H9 (cell line): ENCODE data around the gene CEP63. TPM values are rescaled to one million over a fixed set of nuclear protein-coding genes. Genes with fewer than 3 reads are reported as not detected.

Experiments used
- DNase-seq: peaks from one replicate; pipeline ENCODE4 v3.0.0-alpha.2; 2017
- H2AFZ ChIP-seq: one replicate; pipeline ENCODE4 v1.6.1; 2013; ENCODE audit warnings: mild to moderate bottlenecking, low read length, control low read depth, moderate library complexity
- H2AK5ac ChIP-seq: 2 replicates; pipeline ENCODE4 v1.6.1; 2013; ENCODE audit warnings: low read length, control low read depth, mixed read lengths; ENCODE audit not compliant: insufficient read length
- H2BK120ac ChIP-seq: one replicate; pipeline ENCODE4 v1.6.1; 2013; ENCODE audit warnings: low read depth, mild to moderate bottlenecking, low read length, control low read depth, inconsistent platforms; ENCODE audit not compliant: poor library complexity, severe bottlenecking
- H2BK12ac ChIP-seq: 2 replicates; pipeline ENCODE4 v1.6.1; 2013; ENCODE audit warnings: low read length, control low read depth, mixed read lengths, low read depth; ENCODE audit not compliant: insufficient read length
- H2BK15ac ChIP-seq: 2 replicates; pipeline ENCODE4 v1.6.1; 2013; ENCODE audit warnings: low read depth, low read length, control low read depth
- H2BK20ac ChIP-seq: one replicate; pipeline ENCODE4 v1.6.1; 2013; ENCODE audit warnings: low read depth, mild to moderate bottlenecking, low read length, control low read depth, inconsistent platforms; ENCODE audit not compliant: poor library complexity, severe bottlenecking
- H2BK5ac ChIP-seq: 2 replicates; pipeline ENCODE4 v1.6.1; 2013; ENCODE audit warnings: low read length, control low read depth, mixed read lengths; ENCODE audit not compliant: insufficient read length
- H3K14ac ChIP-seq: 2 replicates; pipeline ENCODE4 v1.6.1; 2013; ENCODE audit warnings: low read length, control low read depth; ENCODE audit not compliant: insufficient read depth
- H3K18ac ChIP-seq: 2 replicates; pipeline ENCODE4 v1.6.1; 2013; ENCODE audit warnings: low read depth, mild to moderate bottlenecking, mixed read lengths, low read length, control low read depth; ENCODE audit not compliant: insufficient read length
- H3K23ac ChIP-seq: 2 replicates; pipeline ENCODE4 v1.6.1; 2013; ENCODE audit warnings: low read length, control low read depth, mixed read lengths, low read depth; ENCODE audit not compliant: insufficient read length
- H3K23me2 ChIP-seq: 2 replicates; pipeline ENCODE4 v1.6.1; 2013; ENCODE audit warnings: low read depth, mild to moderate bottlenecking, mixed read lengths, low read length, control low read depth; ENCODE audit not compliant: insufficient read length, poor library complexity, severe bottlenecking
- H3K27ac ChIP-seq: 2 replicates; pipeline ENCODE4 v1.5.1; 2013; ENCODE audit warnings: low read length, control low read depth, mixed read lengths, low read depth; ENCODE audit not compliant: insufficient read length
- H3K27me3 ChIP-seq: 2 replicates; pipeline ENCODE4 v1.6.1; 2013; ENCODE audit warnings: low read length, control low read depth, inconsistent platforms; ENCODE audit not compliant: insufficient read depth
- H3K4ac ChIP-seq: 2 replicates; pipeline ENCODE4 v1.6.1; 2013; ENCODE audit warnings: low read depth, mild to moderate bottlenecking, control low read depth, inconsistent platforms, low read length, moderate library complexity
- H3K4me1 ChIP-seq: 2 replicates; pipeline ENCODE4 v1.6.1; 2013; ENCODE audit warnings: low read length, control low read depth, inconsistent platforms; ENCODE audit not compliant: insufficient read depth
- H3K4me2 ChIP-seq: 2 replicates; pipeline ENCODE4 v1.6.1; 2013; ENCODE audit warnings: low read length, control low read depth, mixed read lengths; ENCODE audit not compliant: insufficient read length, insufficient read depth
- H3K56ac ChIP-seq: 2 replicates; pipeline ENCODE4 v1.6.1; 2013; ENCODE audit warnings: low read depth, mild to moderate bottlenecking, mixed read lengths, low read length, control low read depth; ENCODE audit not compliant: insufficient read length
- H3K79me1 ChIP-seq: 2 replicates; pipeline ENCODE4 v1.6.1; 2013; ENCODE audit warnings: low read depth, mild to moderate bottlenecking, moderate library complexity, low read length, control low read depth, inconsistent platforms; ENCODE audit not compliant: insufficient read depth, poor library complexity, severe bottlenecking
- H3K79me2 ChIP-seq: 2 replicates; pipeline ENCODE4 v1.6.1; 2013; ENCODE audit warnings: low read length, control low read depth, inconsistent platforms; ENCODE audit not compliant: insufficient read depth
- H3K9ac ChIP-seq: 2 replicates; pipeline ENCODE4 v1.6.1; 2013; ENCODE audit warnings: low read length, control low read depth, mixed read lengths; ENCODE audit not compliant: insufficient read length; ENCODE audit errors: extremely low read depth
- H3K9me3 ChIP-seq: one replicate; pipeline ENCODE4 v1.6.1; 2013; ENCODE audit warnings: low read depth, low read length, inconsistent platforms; ENCODE audit not compliant: control insufficient read depth
- H3T11ph ChIP-seq: one replicate; pipeline ENCODE4 v1.6.1; 2013; ENCODE audit warnings: mild to moderate bottlenecking, low read length, control low read depth, inconsistent platforms
- H4K20me1 ChIP-seq: one replicate; pipeline ENCODE4 v1.6.1; 2013; ENCODE audit not compliant: control insufficient read depth, insufficient read length, insufficient read depth
- H4K5ac ChIP-seq: 2 replicates; pipeline ENCODE4 v1.6.1; 2013; ENCODE audit warnings: low read depth, mild to moderate bottlenecking, mixed read lengths, low read length, control low read depth; ENCODE audit not compliant: insufficient read length
- H4K8ac ChIP-seq: replicated peaks from 2 replicates; pipeline ENCODE4 v1.6.1; 2013; ENCODE audit warnings: low read length, control low read depth, mixed read lengths, low read depth; ENCODE audit not compliant: insufficient read length
- H4K91ac ChIP-seq: 2 replicates; pipeline ENCODE4 v1.6.1; 2013; ENCODE audit warnings: low read depth, mild to moderate bottlenecking, moderate library complexity, mixed read lengths, low read length, control low read depth; ENCODE audit not compliant: insufficient read length
- H3K27ac Mint-ChIP-seq, 3 experiments: 2 replicates in 2 of 3; 3 replicates in 1 of 3; pipeline ENCODE4 v1.8.0; 2020 to 2021; ENCODE audit warnings: mixed read lengths in 3 of 3, mild to moderate bottlenecking in 1 of 3, moderate library complexity in 1 of 3
- H3K27me3 Mint-ChIP-seq: 2 replicates; pipeline ENCODE4 v1.8.0; 2021; ENCODE audit warnings: low read depth, mild to moderate bottlenecking, moderate library complexity, mixed read lengths
- H3K36me3 Mint-ChIP-seq, 3 experiments: 2 replicates in 2 of 3; 3 replicates in 1 of 3; pipeline ENCODE4 v1.8.0; 2020 to 2021; ENCODE audit warnings: low read depth in 3 of 3, mixed read lengths in 3 of 3; ENCODE audit not compliant: insufficient read depth in 1 of 3
- H3K4me1 Mint-ChIP-seq, 2 experiments: 2 replicates each; pipeline ENCODE4 v1.8.0; 2020; ENCODE audit warnings: mixed read lengths in 2 of 2
- H3K4me3 Mint-ChIP-seq, 2 experiments: 2 replicates in 1 of 2; 3 replicates in 1 of 2; pipeline ENCODE4 v1.8.0; 2020 to 2021; ENCODE audit warnings: mild to moderate bottlenecking in 2 of 2, mixed read lengths in 2 of 2, moderate library complexity in 1 of 2
- H3K9me3 Mint-ChIP-seq, 2 experiments: 2 replicates in 1 of 2; 3 replicates in 1 of 2; pipeline ENCODE4 v1.8.0; 2020; ENCODE audit warnings: mild to moderate bottlenecking in 2 of 2, mixed read lengths in 2 of 2, moderate library complexity in 1 of 2
- CTCF ChIP-seq: fragments of 200-600 bp; sonication (generic); conservative IDR thresholded peaks from 3 replicates; pipeline ENCODE4 v1.8.0; 2021; ENCODE audit warnings: antibody characterized with exemption, mild to moderate bottlenecking
- WGBS: extraction: QIAGEN DNeasy Blood & Tissue Kit; methylation state at CpG from one replicate; pipeline ENCODE4 v1.1.7; 2013; ENCODE audit warnings: missing lambda C conversion rate, low lambda C conversion rate, mixed read lengths; ENCODE audit not compliant: insufficient read length; ENCODE audit errors: extremely low coverage; 5-methylcytosine and 5-hydroxymethylcytosine counted together
- total RNA-seq: library from RNA; stranded (reverse); gene quantifications from 2 replicates; pipeline ENCODE4 v1.2.1, GENCODE V29; 2021

CEP63 gene
- total RNA-seq, 1 experiment from 2014 or later: 16.2 TPM

- peaks cover 20 to 22% of the 10 kb centered on the region in 2 experiments for H3K4me1 Mint-ChIP-seq
- H3K9ac ChIP-seq: no peak overlapping the region
- no peak overlapping the region; a peak in 1 of 7 replicates for H3K27ac Mint-ChIP-seq
These were observed 3.2 kb upstream of the CEP63 start for GRCh38 chr3:134482622-134483021.

More at GRCh38 chr3:134482622-134483021, 3.2 kb upstream of the CEP63 start:
- H3K18ac ChIP-seq: no peak overlapping the region
- peaks cover 2% of the 10 kb centered on the region; the same call in 1 of the 2 replicates for H3K4me1 ChIP-seq
- H2BK120ac ChIP-seq: no peak overlapping the region
- no peaks in the 10 kb centered on the region for H4K20me1 ChIP-seq
- no peaks in the 10 kb centered on the region for H3K79me1 ChIP-seq
- no peak overlapping the region for H3K4me2 ChIP-seq
- no peak overlapping the region for H2BK20ac ChIP-seq
- no peak overlapping the region for H2BK12ac ChIP-seq
- H3K4ac ChIP-seq: no peak overlapping the region
- no peak overlapping the region for H4K91ac ChIP-seq
- no peak overlapping the region for H4K8ac ChIP-seq
- no peaks in the 10 kb centered on the region for H3K27me3 ChIP-seq
- no peak overlapping the region for H2AK5ac ChIP-seq
- H3T11ph ChIP-seq: no peak overlapping the region
- no peak for DNase-seq
- no CpG with 5 or more reads among the region's 3 CpGs for WGBS
- no peak overlapping the region for H3K23ac ChIP-seq
- no peak overlapping the region for H3K27ac ChIP-seq
- H2BK5ac ChIP-seq: no peak overlapping the region
- no peaks in the 10 kb centered on the region; the same call in 1 of the 2 replicates for H3K79me2 ChIP-seq
- H4K5ac ChIP-seq: no peak overlapping the region
- H2BK15ac ChIP-seq: no peak overlapping the region
- no peak overlapping the region for H3K56ac ChIP-seq
- no peaks in the 10 kb centered on the region for H3K27me3 Mint-ChIP-seq
- H3K14ac ChIP-seq: no peak overlapping the region
- peaks cover 11% of the 10 kb centered on the region for H3K23me2 ChIP-seq
- H3K9me3 Mint-ChIP-seq: no peaks in the 10 kb centered on the region
- no peaks in the 10 kb centered on the region for H3K9me3 ChIP-seq
- H2AFZ ChIP-seq: no peak overlapping the region
- peaks cover 11 to 48% (median 45%) of the 10 kb centered on the region in 3 experiments for H3K36me3 Mint-ChIP-seq
- no peak for TF ChIP-seq CTCF
- H3K4me3 Mint-ChIP-seq: no peak overlapping the region
